IPS-18c (cell line): ENCODE data around the gene DYRK3.
"Not testable (repeated sequence)": the region's sequence is repeated elsewhere in the genome, so short reads cannot be mapped to it uniquely, and the experiment has no call there.

Source experiments
- H3K4me3 ChIP-seq: 2 replicates; pipeline ENCODE4 v1.7.0; 2013; ENCODE audit warnings: low read depth, mild to moderate bottlenecking, low read length, moderate library complexity; ENCODE audit not compliant: insufficient read depth
- H3K9me3 ChIP-seq: one replicate; pipeline ENCODE4 v1.6.1; 2013; ENCODE audit warnings: mild to moderate bottlenecking, low read length, moderate library complexity; ENCODE audit not compliant: control insufficient read depth, insufficient read depth

Gene DYRK3

GRCh38 chr1:206612129-206612876 is 23.0 kb upstream of the DYRK3 start, which contains the start of gene EIF2D:
Gene EIF2D (minus strand): TSS chr1:206612465. CDS start chr1:206612342, 123 bp downstream.
- H3K4me3 ChIP-seq = peak within 1 kb of the TSS; percentile 97
- H3K9me3 ChIP-seq = no peaks in the 10 kb centered on the region

GRCh38 chr1:206626396-206626795 is 8.9 kb upstream of the DYRK3 start:
- not testable (repeated sequence) for H3K9me3 ChIP-seq, H3K4me3 ChIP-seq

DNA sequence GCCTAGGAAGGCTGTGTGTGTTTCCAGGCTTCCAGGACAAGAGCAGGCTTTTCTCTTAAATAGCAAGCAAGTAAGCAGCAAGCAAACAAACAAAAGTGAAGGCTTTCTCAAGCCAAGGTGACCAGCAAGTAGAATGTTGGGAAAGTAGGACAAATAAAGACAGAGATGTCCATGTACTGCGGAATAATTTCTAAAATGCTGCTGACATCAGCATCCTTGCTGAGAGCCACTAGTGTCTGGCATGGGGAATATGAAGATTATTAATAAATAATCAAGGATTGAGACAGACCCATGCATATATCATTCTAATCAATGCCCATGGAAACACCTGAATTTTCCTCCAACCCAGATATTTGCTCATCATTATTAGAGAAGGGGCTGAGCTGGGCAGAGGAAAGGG is 6.4 kb upstream of the DYRK3 start:
- H3K4me3 ChIP-seq = no peak overlapping the region
- no peaks in the 10 kb centered on the region for H3K9me3 ChIP-seq

DNA sequence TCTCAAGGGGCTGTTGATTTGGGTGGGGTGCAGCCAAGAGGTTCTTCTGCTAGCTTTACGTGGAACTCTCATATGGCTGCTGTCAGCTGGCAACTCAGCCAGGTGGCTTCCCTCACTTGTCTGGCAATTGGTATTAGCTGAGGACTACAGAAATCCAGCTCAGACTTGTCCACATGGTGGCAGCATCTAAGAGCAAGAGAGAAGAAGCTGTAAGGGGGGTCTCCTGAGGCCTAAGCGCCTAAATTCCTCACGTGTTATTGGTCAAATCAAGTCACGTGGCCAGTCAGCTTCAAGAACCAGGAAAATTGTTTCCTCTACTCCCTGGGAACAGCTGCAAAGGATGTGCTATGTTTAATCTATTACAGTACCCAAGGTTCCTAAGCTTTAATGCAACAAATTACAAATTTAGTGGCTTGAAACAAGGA is 4.2 kb upstream of the DYRK3 start:
- Histone ChIP-seq H3K9me3 (no peaks in the 10 kb centered on the region), H3K4me3 (no peak overlapping the region)

GRCh38 chr1:206633708-206634121 is 1.6 kb upstream of the DYRK3 start:
- Histone ChIP-seq H3K9me3 (no peaks in the 10 kb centered on the region), H3K4me3 (no peak overlapping the region)

GRCh38 chr1:206634365-206635079 is 814 bp upstream of the DYRK3 start:
- H3K9me3 ChIP-seq = no peaks in the 10 kb centered on the region
- peak overlapping the region; percentile 90 for H3K4me3 ChIP-seq

- Histone ChIP-seq H3K9me3 (no peaks in the 10 kb centered on the region), H3K4me3 (peak overlapping the region; percentile 90)
Measured at GRCh38 chr1:206635978-206636345, 626 bp downstream of the DYRK3 start.

DNA sequence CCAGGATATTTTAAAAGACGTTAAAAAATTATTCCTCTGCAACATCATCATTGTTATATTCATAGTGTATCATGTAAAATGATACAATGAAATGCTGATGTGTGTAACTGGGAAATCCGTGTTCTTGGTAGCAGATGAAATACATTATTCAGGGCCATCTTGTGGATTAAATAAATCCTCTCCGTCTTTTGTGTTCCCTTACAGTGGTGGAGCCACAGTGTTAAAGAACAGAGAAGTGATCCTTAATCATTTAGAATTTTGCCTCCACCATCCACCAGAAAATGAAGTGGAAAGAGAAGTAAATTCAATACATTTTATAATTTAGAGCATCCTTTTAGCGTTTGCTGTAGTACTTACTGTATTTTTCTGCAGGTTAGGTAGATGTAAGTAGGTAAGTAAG is 1.3 kb downstream of the DYRK3 start:
- H3K9me3 ChIP-seq = no peaks in the 10 kb centered on the region
- no peak overlapping the region for H3K4me3 ChIP-seq

- Histone ChIP-seq H3K4me3 (no peak overlapping the region), H3K9me3 (no peaks in the 10 kb centered on the region)
Measured at GRCh38 chr1:206637605-206638004, 2.3 kb downstream of the DYRK3 start.

DNA sequence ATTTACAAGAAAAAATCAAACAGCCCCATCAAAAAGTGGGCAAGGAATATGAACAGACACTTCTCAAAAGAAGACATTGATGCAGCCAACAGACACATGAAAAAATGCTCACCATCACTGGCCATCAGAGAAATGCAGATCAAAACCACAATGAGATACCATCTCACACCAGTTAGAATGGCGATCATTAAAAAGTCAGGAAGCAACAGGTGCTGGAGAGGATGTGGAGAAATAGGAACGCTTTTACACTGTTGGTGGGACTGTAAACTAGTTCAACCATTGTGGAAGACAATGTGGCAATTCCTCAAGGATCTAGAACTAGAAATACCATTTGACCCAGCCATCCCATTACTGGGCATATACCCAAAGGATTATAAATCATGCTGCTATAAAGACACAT is 6.7 kb downstream of the DYRK3 start:
- not testable (repeated sequence) for H3K9me3 ChIP-seq, H3K4me3 ChIP-seq

DNA sequence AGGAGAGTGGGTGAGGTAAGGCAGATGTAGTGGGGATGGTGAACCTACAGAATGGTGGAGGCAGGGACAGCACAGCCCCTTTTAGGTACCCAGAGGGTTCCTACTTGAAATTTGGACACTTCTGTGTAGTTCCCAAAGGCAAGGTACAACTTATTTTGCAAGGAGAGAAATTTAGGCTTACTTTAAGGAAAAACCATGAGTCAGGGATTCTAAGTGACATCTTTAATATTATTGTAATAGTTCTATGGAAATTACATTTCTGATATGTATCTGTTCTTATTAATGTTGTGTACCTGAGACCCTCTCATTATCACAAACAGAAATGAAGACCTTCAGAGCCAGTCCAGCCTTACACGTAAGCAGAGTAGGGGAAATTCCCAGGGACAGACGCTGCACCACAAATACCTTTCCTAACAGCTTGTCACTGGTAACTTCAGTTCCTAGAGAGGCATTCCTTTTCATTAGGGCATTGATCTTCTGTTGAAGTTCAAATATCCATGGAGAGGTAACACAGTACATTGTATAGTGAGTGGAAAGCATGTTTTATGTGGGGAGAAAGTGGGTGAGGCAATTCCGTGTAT is 7.9 kb downstream of the DYRK3 start:
- no peak overlapping the region for H3K4me3 ChIP-seq
- H3K9me3 ChIP-seq = no peaks in the 10 kb centered on the region

GRCh38 chr1:206646504-206646903 is 11.2 kb downstream of the DYRK3 start:
- Histone ChIP-seq H3K4me3 (no peak overlapping the region), H3K9me3 (no peaks in the 10 kb centered on the region)

DNA sequence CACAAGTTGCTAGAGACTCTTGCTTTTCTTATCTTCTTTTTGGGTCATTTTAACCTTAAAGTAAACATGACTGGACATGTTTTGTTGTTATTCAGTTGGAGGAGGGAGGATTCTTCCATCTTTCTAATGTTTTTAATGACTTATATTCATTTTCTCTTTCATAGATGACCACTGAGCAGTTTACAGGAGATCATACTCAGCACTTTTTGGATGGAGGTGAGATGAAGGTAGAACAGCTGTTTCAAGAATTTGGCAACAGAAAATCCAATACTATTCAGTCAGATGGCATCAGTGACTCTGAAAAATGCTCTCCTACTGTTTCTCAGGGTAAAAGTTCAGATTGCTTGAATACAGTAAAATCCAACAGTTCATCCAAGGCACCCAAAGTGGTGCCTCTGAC is 11.9 kb downstream of the DYRK3 start:
- H3K4me3 ChIP-seq = no peak overlapping the region
- no peaks in the 10 kb centered on the region for H3K9me3 ChIP-seq

DNA sequence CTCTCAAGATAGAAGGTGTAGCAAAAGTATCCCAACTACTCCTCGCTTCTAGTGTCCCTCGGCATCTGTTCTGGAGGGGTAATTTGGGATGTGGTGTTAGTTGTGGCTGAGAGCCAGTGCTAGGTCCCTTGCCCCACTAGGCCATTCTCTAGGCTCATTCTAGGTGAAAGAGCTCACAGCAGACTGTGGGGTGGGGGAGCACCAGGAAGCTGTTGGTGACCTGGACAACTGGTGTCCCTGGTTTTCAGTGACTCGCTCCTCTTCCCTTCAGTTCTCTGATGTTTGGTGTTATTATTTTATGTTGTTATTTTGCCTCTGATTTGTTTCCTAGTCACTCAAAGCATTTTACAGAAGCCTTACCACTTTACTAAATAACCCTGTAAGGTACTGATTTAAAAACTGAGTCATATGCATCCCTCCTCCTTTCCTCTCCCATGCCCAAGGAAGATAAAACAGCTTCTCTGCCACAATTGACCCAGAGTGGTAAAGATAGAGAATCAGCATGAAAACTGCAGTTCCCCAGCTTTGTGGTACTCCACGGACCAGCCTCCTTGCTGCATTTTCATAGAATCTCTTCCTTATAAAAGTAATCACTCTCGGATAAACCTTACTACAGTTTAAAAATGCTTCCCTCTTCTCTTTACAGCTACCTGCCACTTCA is 14.1 kb downstream of the DYRK3 start:
- no peak overlapping the region for H3K4me3 ChIP-seq
- no peaks in the 10 kb centered on the region for H3K9me3 ChIP-seq

- Histone ChIP-seq H3K4me3 (no peak overlapping the region), H3K9me3 (no peaks in the 10 kb centered on the region)
Measured at GRCh38 chr1:206651014-206651413, 15.7 kb downstream of the DYRK3 start.

DNA sequence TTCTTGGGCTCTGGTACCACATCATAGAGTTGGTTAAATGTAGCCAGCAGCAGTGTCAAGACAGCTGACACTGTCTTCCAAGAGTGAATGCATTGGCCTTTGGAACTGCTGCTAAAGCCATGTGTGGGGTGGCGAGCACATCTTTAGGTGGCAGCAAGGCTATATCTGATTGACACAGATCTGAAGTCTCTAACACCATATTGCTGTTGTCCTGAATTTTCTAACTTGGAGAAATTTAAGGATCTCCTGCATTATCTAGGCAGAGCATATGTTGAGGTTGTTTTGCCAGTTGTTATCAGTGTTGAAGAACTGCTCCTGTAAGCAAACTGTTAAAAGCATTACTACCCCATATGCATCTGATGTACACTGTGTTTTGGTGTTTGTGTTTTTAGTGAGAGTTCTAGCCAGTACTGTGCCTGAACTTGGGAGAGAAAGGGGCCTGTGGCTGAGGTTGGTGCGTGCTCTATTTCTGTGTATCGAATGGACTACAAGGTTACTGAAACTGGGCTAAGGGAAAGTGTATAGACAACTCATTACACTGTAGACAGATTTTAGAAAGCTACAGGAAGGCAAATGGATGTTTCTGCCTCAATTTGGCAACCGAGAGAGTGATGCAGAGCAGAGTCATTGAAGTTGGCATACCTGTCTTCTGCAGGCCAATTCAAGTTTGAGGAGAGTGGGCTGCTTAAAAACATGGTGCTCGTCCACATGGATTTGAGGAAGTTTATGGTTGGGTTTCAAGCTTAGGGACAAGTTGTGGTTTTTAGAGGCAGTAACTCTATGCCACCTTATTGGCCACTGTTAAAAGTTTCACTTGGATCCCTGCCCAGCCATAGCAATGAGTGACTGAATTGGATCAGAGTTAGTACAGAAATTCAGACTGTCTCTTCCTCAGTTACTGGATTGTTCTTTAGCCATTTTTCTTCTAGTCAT is 16.9 kb downstream of the DYRK3 start:
- no peak overlapping the region for H3K4me3 ChIP-seq
- H3K9me3 ChIP-seq = no peaks in the 10 kb centered on the region
